Naive thymus-derived CD8-positive, alpha-beta T cell (primary cell): ENCODE data around the gene SLC2A13. TPM values are rescaled to one million over a fixed set of nuclear protein-coding genes. Genes with fewer than 3 reads are reported as not detected.
"Not testable (repeated sequence)": the region's sequence is repeated elsewhere in the genome, so short reads cannot be mapped to it uniquely, and the experiment has no call there.

Experiments used
- ATAC-seq, 2 donors: fragments of 150-1000 bp; cut with Tn5 transposase in 1 of 2; sonication (Bioruptor Pico), chemical (Tn5 transposase) in 1 of 2; 1 replicate in 1 of 2; 2 replicates in 1 of 2; pipeline ENCODE4 v1.10.0; 2021; ENCODE audit warnings: mild to moderate bottlenecking in 2 of 2, moderate library complexity in 2 of 2
- POLR2A ChIA-PET: fragments of 350-600 bp; sonication (Branson Sonifier 250); formaldehyde crosslinking; loops from one replicate; lab custom pipeline; 2021; ENCODE audit warnings: antibody characterized with exemption; lab: Charles Lee
- DNase-seq, 10 donors: peaks; one replicate each; pipeline versions ENCODE4 v3.0.0 to v3.0.0-alpha.2; 2020 to 2022
- H3K27ac Mint-ChIP-seq, 10 donors: one replicate each; pipeline ENCODE4 v1.8.0; 2020 to 2022; ENCODE audit warnings: mild to moderate bottlenecking in 10 of 10, mixed read lengths in 10 of 10, moderate library complexity in 4 of 10, inconsistent platforms in 1 of 10
- H3K27me3 Mint-ChIP-seq, 5 donors: one replicate each; pipeline ENCODE4 v1.8.0; 2021 to 2022; ENCODE audit warnings: mixed read lengths in 5 of 5
- H3K36me3 Mint-ChIP-seq, 3 donors: one replicate each; pipeline ENCODE4 v1.8.0; 2020 to 2022; ENCODE audit warnings: mixed read lengths in 3 of 3, mild to moderate bottlenecking in 2 of 3, inconsistent platforms in 1 of 3
- H3K4me1 Mint-ChIP-seq, 4 donors: one replicate each; pipeline ENCODE4 v1.8.0; 2021 to 2022; ENCODE audit warnings: mixed read lengths in 4 of 4
- H3K4me3 Mint-ChIP-seq, 10 donors: one replicate each; pipeline ENCODE4 v1.8.0; 2020 to 2022; ENCODE audit warnings: mild to moderate bottlenecking in 10 of 10, mixed read lengths in 10 of 10, moderate library complexity in 6 of 10, inconsistent platforms in 1 of 10
- H3K9me3 Mint-ChIP-seq, 9 donors: one replicate each; pipeline ENCODE4 v1.8.0; 2020 to 2022; ENCODE audit warnings: mixed read lengths in 9 of 9, mild to moderate bottlenecking in 3 of 9, inconsistent platforms in 1 of 9, moderate library complexity in 1 of 9
- polyA plus RNA-seq, 3 donors: library from polyadenylated mRNA; unstranded; fragments of 300-500 nt; fragmentation: Illumina TruSeq; gene quantifications; one replicate each; pipeline ENCODE4 v1.2.3, GENCODE V29; 2021
- total RNA-seq, 8 experiments: library from RNA in 2 of 8; stranded (reverse) in 2 of 8; gene quantifications; one replicate each; pipeline ENCODE4 v1.2.3 and lab custom pipeline; 2021 to 2026

The SLC2A13 gene
- total and polyA plus RNA-seq, 5 experiments from 2014 or later, result 1.4 to 7.6 (median 1.6) TPM

GRCh38 chr12:39795481-39795880 lies 310.4 kb downstream of the SLC2A13 start:
- H3K36me3 Mint-ChIP-seq, result peaks cover 0 to 3% (median 0%) of the 10 kb centered on the region in 3 donors
- no peak overlapping the region for H3K4me3 Mint-ChIP-seq
- no peak overlapping the region for H3K27ac Mint-ChIP-seq
- DNase-seq (no peak), ATAC-seq (no peak)
- H3K9me3 Mint-ChIP-seq, result no peaks in the 10 kb centered on the region
- H3K4me1 Mint-ChIP-seq, result no peaks in the 10 kb centered on the region
- POLR2A ChIA-PET, result no interaction called here
- no peaks in the 10 kb centered on the region for H3K27me3 Mint-ChIP-seq

- H3K27me3 Mint-ChIP-seq, result no peaks in the 10 kb centered on the region
- H3K4me1 Mint-ChIP-seq, result no peaks in the 10 kb centered on the region
- no peak for ATAC-seq
- H3K36me3 Mint-ChIP-seq, result no peaks in the 10 kb centered on the region
- no peaks in the 10 kb centered on the region for H3K9me3 Mint-ChIP-seq
- H3K27ac Mint-ChIP-seq, result no peak overlapping the region
- DNase-seq, result no peak
- H3K4me3 Mint-ChIP-seq, result no peak overlapping the region
- POLR2A ChIA-PET, result no interaction called here
These were observed 312.9 kb downstream of the SLC2A13 start for GRCh38 chr12:39792938-39793337.

GRCh38 chr12:39788239-39788638 lies 317.6 kb downstream of the SLC2A13 start:
- no peak overlapping the region for H3K27ac Mint-ChIP-seq
- ATAC-seq (no peak), DNase-seq (no peak)
- POLR2A ChIA-PET, result no interaction called here
- H3K27me3 Mint-ChIP-seq, result no peaks in the 10 kb centered on the region
- no peak overlapping the region for H3K4me3 Mint-ChIP-seq
- H3K4me1 Mint-ChIP-seq, result no peaks in the 10 kb centered on the region
- H3K36me3 Mint-ChIP-seq, result peaks cover 0 to 5% (median 2%) of the 10 kb centered on the region in 3 donors
- H3K9me3 Mint-ChIP-seq, result peaks cover 0 to 5% (median 0%) of the 10 kb centered on the region in 9 donors

GRCh38 chr12:39785814-39786213 lies 320.1 kb downstream of the SLC2A13 start:
- ATAC-seq, H3K9me3 Mint-ChIP-seq, H3K36me3 Mint-ChIP-seq, H3K4me3 Mint-ChIP-seq, H3K4me1 Mint-ChIP-seq, POLR2A ChIA-PET, H3K27ac Mint-ChIP-seq, H3K27me3 Mint-ChIP-seq, DNase-seq: not testable (repeated sequence)

- no peak overlapping the region for H3K4me3 Mint-ChIP-seq
- H3K4me1 Mint-ChIP-seq, result no peaks in the 10 kb centered on the region
- no peak for DNase-seq
- no peaks in the 10 kb centered on the region for H3K27me3 Mint-ChIP-seq
- H3K36me3 Mint-ChIP-seq, result peaks cover 2 to 5% (median 4%) of the 10 kb centered on the region in 3 donors
- H3K9me3 Mint-ChIP-seq, result peaks cover 0 to 6% (median 2%) of the 10 kb centered on the region in 9 donors
- POLR2A ChIA-PET, result no interaction called here
- ATAC-seq, result no peak
- H3K27ac Mint-ChIP-seq, result no peak overlapping the region
These were observed 323.8 kb downstream of the SLC2A13 start for GRCh38 chr12:39782026-39782545.

- Mint-ChIP-seq H3K27me3 (no peaks in the 10 kb centered on the region), H3K4me3 (no peak overlapping the region), H3K4me1 (no peaks in the 10 kb centered on the region), H3K9me3 (peaks cover 0 to 6% (median 2%) of the 10 kb centered on the region in 9 donors), H3K27ac (peak overlapping the region in 1 of 10 donors; percentile 27), H3K36me3 (peaks cover 0 to 5% (median 4%) of the 10 kb centered on the region in 3 donors)
- ATAC-seq, result no peak
- DNase-seq, result no peak
- POLR2A ChIA-PET, result no interaction called here
These were observed 324.9 kb downstream of the SLC2A13 start for GRCh38 chr12:39780913-39781446.

GRCh38 chr12:39780411-39780912 lies 325.4 kb downstream of the SLC2A13 start:
- H3K36me3 Mint-ChIP-seq, result peaks cover 0 to 5% (median 4%) of the 10 kb centered on the region in 3 donors
- no peaks in the 10 kb centered on the region for H3K27me3 Mint-ChIP-seq
- peaks cover 0 to 6% (median 2%) of the 10 kb centered on the region in 9 donors for H3K9me3 Mint-ChIP-seq
- no peaks in the 10 kb centered on the region for H3K4me1 Mint-ChIP-seq
- no peak overlapping the region for H3K4me3 Mint-ChIP-seq
- no peak for ATAC-seq
- no peak overlapping the region for H3K27ac Mint-ChIP-seq
- DNase-seq, result no peak
- POLR2A ChIA-PET, result no interaction called here

- H3K9me3 Mint-ChIP-seq, result peaks cover 0 to 6% (median 2%) of the 10 kb centered on the region in 9 donors
- no peaks in the 10 kb centered on the region for H3K4me1 Mint-ChIP-seq
- no peak for DNase-seq
- H3K27ac Mint-ChIP-seq, result no peak overlapping the region
- H3K27me3 Mint-ChIP-seq, result no peaks in the 10 kb centered on the region
- no peak for ATAC-seq
- peaks cover 0 to 5% (median 4%) of the 10 kb centered on the region in 3 donors for H3K36me3 Mint-ChIP-seq
- POLR2A ChIA-PET, result no interaction called here
- no peak overlapping the region for H3K4me3 Mint-ChIP-seq
These were observed 326.0 kb downstream of the SLC2A13 start for GRCh38 chr12:39779768-39780340.

- Mint-ChIP-seq H3K27me3 (no peaks in the 10 kb centered on the region), H3K9me3 (peaks cover 0 to 4% (median 0%) of the 10 kb centered on the region in 9 donors), H3K27ac (no peak overlapping the region), H3K36me3 (peaks cover 0 to 3% (median 0%) of the 10 kb centered on the region in 3 donors), H3K4me1 (no peaks in the 10 kb centered on the region), H3K4me3 (no peak overlapping the region)
- POLR2A ChIA-PET, result no interaction called here
- DNase-seq (peak in 1 of 10 donors; percentile 57), ATAC-seq (no peak)
These were observed 328.4 kb downstream of the SLC2A13 start for GRCh38 chr12:39777465-39777864.

GRCh38 chr12:39773266-39773665 lies 332.6 kb downstream of the SLC2A13 start:
- POLR2A ChIA-PET, result no interaction called here
- no peak overlapping the region for H3K4me3 Mint-ChIP-seq
- no peaks in the 10 kb centered on the region for H3K27me3 Mint-ChIP-seq
- DNase-seq (no peak), ATAC-seq (no peak)
- H3K4me1 Mint-ChIP-seq, result no peaks in the 10 kb centered on the region
- no peaks in the 10 kb centered on the region for H3K9me3 Mint-ChIP-seq
- H3K36me3 Mint-ChIP-seq, result no peaks in the 10 kb centered on the region
- no peak overlapping the region for H3K27ac Mint-ChIP-seq

- no peaks in the 10 kb centered on the region for H3K36me3 Mint-ChIP-seq
- no peak overlapping the region for H3K27ac Mint-ChIP-seq
- no peaks in the 10 kb centered on the region for H3K4me1 Mint-ChIP-seq
- no peak for ATAC-seq
- H3K27me3 Mint-ChIP-seq, result no peaks in the 10 kb centered on the region
- no peak overlapping the region for H3K4me3 Mint-ChIP-seq
- POLR2A ChIA-PET, result no interaction called here
- H3K9me3 Mint-ChIP-seq, result no peaks in the 10 kb centered on the region
- no peak for DNase-seq
These were observed 333.0 kb downstream of the SLC2A13 start for GRCh38 chr12:39772821-39773259.

- Mint-ChIP-seq H3K27ac (no peak overlapping the region), H3K36me3 (no peaks in the 10 kb centered on the region), H3K9me3 (no peaks in the 10 kb centered on the region), H3K4me1 (no peaks in the 10 kb centered on the region), H3K4me3 (no peak overlapping the region), H3K27me3 (no peaks in the 10 kb centered on the region)
- ATAC-seq (no peak), DNase-seq (no peak)
- POLR2A ChIA-PET, result no interaction called here
These were observed 334.4 kb downstream of the SLC2A13 start for GRCh38 chr12:39771456-39771855.

- Mint-ChIP-seq H3K27ac (no peak overlapping the region), H3K27me3 (no peaks in the 10 kb centered on the region), H3K36me3 (no peaks in the 10 kb centered on the region), H3K9me3 (no peaks in the 10 kb centered on the region), H3K4me1 (no peaks in the 10 kb centered on the region), H3K4me3 (no peak overlapping the region)
- POLR2A ChIA-PET, result no interaction called here
- peak in 3 of 10 donors; percentile 9 to 20 (median 18) for DNase-seq
- ATAC-seq, result no peak
These were observed 340.8 kb downstream of the SLC2A13 start for GRCh38 chr12:39764944-39765560.
